SK-N-MC (cell line): ENCODE results near the gene WDR91.

Experiments used
- EZH2 ChIP-seq: fragments of 200-600 bp; sonication (generic); IDR thresholded peaks from one replicate; pipeline ENCODE4 v1.6.1; 2017; ENCODE audit warnings: antibody characterized with exemption
- FOXP2 ChIP-seq: optimal IDR thresholded peaks from 2 replicates; pipeline ENCODE3; 2011; ENCODE audit warnings: mild to moderate bottlenecking, moderate library complexity; ENCODE audit not compliant: insufficient read depth; ENCODE audit errors: extremely low read length, control extremely low read depth
- POLR2AphosphoS5 ChIP-seq: IDR thresholded peaks from 2 replicates; pipeline ENCODE4 v1.6.1; 2012; ENCODE audit warnings: mild to moderate bottlenecking, low read depth, low read length, borderline replicate concordance

- TF ChIP-seq POLR2AphosphoS5 (no peak), EZH2 (no peak), FOXP2 (no peak)
These were observed 4.4 kb downstream of the WDR91 start for GRCh38 chr7:135206941-135207391.
